Body of pancreas (tissue), 4 donors: Measurements from ENCODE around the gene SRRM3.

Source experiments
- CTCF ChIP-seq, 7 experiments: fragments of 450-650 bp in 4 of 7; fragments of 200-600 bp in 3 of 7; sonication (generic) in 3 of 7; IDR thresholded peaks; one replicate each; pipeline ENCODE4 v1.5.1; 2016 to 2019; ENCODE audit warnings: antibody characterized with exemption in 7 of 7
- POLR2A ChIP-seq, 3 donors: fragments of 450-650 bp; IDR thresholded peaks; one replicate each; pipeline ENCODE4 v1.6.1; 2016; ENCODE audit warnings: antibody characterized with exemption in 3 of 3, mild to moderate bottlenecking in 2 of 3

GRCh38 chr7:76234931-76235441 lies 33.3 kb downstream of the SRRM3 start:
- TF ChIP-seq CTCF (IDR thresholded peaks at IDR 0.05) (no peak), POLR2A (IDR thresholded peaks at IDR 0.05) (no peak)
